SK-N-SH (cell line): ENCODE data around the gene LAMA4. TPM values are rescaled to one million over a fixed set of nuclear protein-coding genes. Genes with fewer than 3 reads are reported as not detected.

Experiments used
- CTCF ChIA-PET: fragments of 300-600, 350-600 bp; formaldehyde crosslinking; extraction: SDS; loops from one replicate; lab custom pipeline; 2021; lab: Yijun Ruan, JAX
- POLR2A ChIA-PET: fragments of 350-600 bp; sonication (Branson Sonifier 250); formaldehyde crosslinking; extraction: SDS; loops from one replicate; lab custom pipeline; 2020; ENCODE audit warnings: antibody characterized with exemption, inconsistent platforms; lab: Yijun Ruan, JAX
- DNase-seq: peaks from one replicate; pipeline ENCODE4 v3.0.0; 2012
- H2AFZ ChIP-seq: fragments of 200-600 bp; sonication (generic); 2 replicates; pipeline ENCODE4 v1.8.1; 2016; ENCODE audit warnings: antibody characterized with exemption, mild to moderate bottlenecking, low read depth
- H3F3A ChIP-seq: fragments of 200-600 bp; sonication (generic); replicated peaks from 2 replicates; pipeline ENCODE3; 2016; ENCODE audit warnings: antibody characterized with exemption, mild to moderate bottlenecking; ENCODE audit not compliant: insufficient read depth
- H3K27ac ChIP-seq, 2 experiments: fragments of 200-500 bp in 1 of 2; fragments of 200-600 bp in 1 of 2; sonication (Bioruptor generic) in 1 of 2; sonication (generic), shearing (Covaris generic) in 1 of 2; 2 replicates each; pipeline versions ENCODE4 v1.5.1 to v1.6.1; 2014 to 2016; ENCODE audit warnings: low read depth in 2 of 2, inconsistent platforms in 1 of 2, low read length in 1 of 2, mild to moderate bottlenecking in 1 of 2, mixed read lengths in 1 of 2
- H3K27me3 ChIP-seq: fragments of 200-600 bp; sonication (generic), shearing (Covaris generic); 2 replicates; pipeline ENCODE4 v1.6.1; 2016; ENCODE audit warnings: mixed run types; ENCODE audit not compliant: insufficient read depth
- H3K36me3 ChIP-seq, 2 experiments: fragments of 200-500 bp in 1 of 2; fragments of 200-600 bp in 1 of 2; sonication (Bioruptor generic) in 1 of 2; sonication (generic) in 1 of 2; replicated peaks in 1 of 2; 2 replicates each; pipeline versions ENCODE3 to v1.5.1; 2014 to 2016; ENCODE audit warnings: low read length in 1 of 2, mild to moderate bottlenecking in 1 of 2; ENCODE audit not compliant: insufficient read depth in 2 of 2, control insufficient read depth in 1 of 2
- H3K4me1 ChIP-seq, 2 experiments: fragments of 200-500 bp in 1 of 2; fragments of 200-600 bp in 1 of 2; sonication (Bioruptor generic) in 1 of 2; sonication (generic), shearing (Covaris generic) in 1 of 2; 2 replicates each; pipeline versions ENCODE4 v1.5.1 to v1.6.1; 2014 to 2016; ENCODE audit warnings: low read depth in 1 of 2, low read length in 1 of 2, mixed run types in 1 of 2; ENCODE audit not compliant: insufficient read depth in 2 of 2, control insufficient read depth in 1 of 2
- H3K4me2 ChIP-seq: fragments of 200-600 bp; sonication (generic), shearing (Covaris generic); 2 replicates; pipeline ENCODE4 v1.6.1; 2017; ENCODE audit warnings: mixed run types
- H3K4me3 ChIP-seq, 2 experiments: fragments of 200-500 bp in 1 of 2; fragments of 200-600 bp in 1 of 2; sonication (Bioruptor generic) in 1 of 2; sonication (generic), shearing (Covaris generic) in 1 of 2; 2 replicates each; pipeline versions ENCODE4 v1.5.1 to v1.8.1; 2014 to 2016; ENCODE audit warnings: low read depth in 2 of 2, inconsistent platforms in 1 of 2, low read length in 1 of 2, mild to moderate bottlenecking in 1 of 2, mixed read lengths in 1 of 2, moderate library complexity in 1 of 2
- H3K79me2 ChIP-seq: fragments of 200-600 bp; sonication (generic); 2 replicates; pipeline ENCODE4 v1.8.1; 2017; ENCODE audit warnings: mild to moderate bottlenecking; ENCODE audit not compliant: insufficient read depth
- H3K9ac ChIP-seq: fragments of 200-600 bp; sonication (generic); 2 replicates; pipeline ENCODE4 v1.6.1; 2017; ENCODE audit warnings: mixed run types
- H3K9me2 ChIP-seq: fragments of 200-600 bp; sonication (generic); 2 replicates; pipeline ENCODE4 v1.6.1; 2017; ENCODE audit warnings: mixed run types
- H3K9me3 ChIP-seq: fragments of 200-600 bp; sonication (generic); 2 replicates; pipeline ENCODE4 v1.6.1; 2017; ENCODE audit warnings: mixed run types, mild to moderate bottlenecking, moderate library complexity
- H4K20me1 ChIP-seq: fragments of 200-600 bp; sonication (generic); 2 replicates; pipeline ENCODE4 v1.6.1; 2017; ENCODE audit warnings: mild to moderate bottlenecking, mixed run types; ENCODE audit not compliant: insufficient read depth
- CTCF ChIP-seq: fragments of 200-600 bp; sonication (generic); IDR thresholded peaks from 2 replicates; pipeline ENCODE4 v1.6.1; 2017; ENCODE audit warnings: antibody characterized with exemption, mild to moderate bottlenecking, moderate library complexity
- EP300 ChIP-seq, 2 experiments: IDR thresholded peaks; 2 replicates each; pipeline versions ENCODE4 v1.4.0 to v1.6.1; 2012; ENCODE audit warnings: borderline replicate concordance in 1 of 2, low read depth in 1 of 2, low read length in 1 of 2
- EZH2phosphoT487 ChIP-seq: fragments of 200-600 bp; sonication (generic); IDR thresholded peaks from 2 replicates; pipeline ENCODE4 v1.6.1; 2017; ENCODE audit warnings: low read depth, mixed run types, mild to moderate bottlenecking, antibody characterized with exemption, moderate library complexity, borderline replicate concordance
- FOSL2 ChIP-seq: IDR thresholded peaks from 2 replicates; pipeline ENCODE4 v1.4.0; 2012; ENCODE audit warnings: low read depth, mild to moderate bottlenecking, moderate library complexity, borderline replicate concordance
- FOXM1 ChIP-seq: IDR thresholded peaks from 2 replicates; pipeline ENCODE4 v1.4.0; 2012; ENCODE audit warnings: low read depth, mild to moderate bottlenecking
- GABPA ChIP-seq: IDR thresholded peaks from 2 replicates; pipeline ENCODE4 v1.4.0; 2012; ENCODE audit warnings: low read depth, mild to moderate bottlenecking
- GATA2 ChIP-seq: sonication (generic); formaldehyde crosslinking; IDR thresholded peaks from 2 replicates; pipeline ENCODE4 v1.5.0; 2020; ENCODE audit warnings: mild to moderate bottlenecking, missing genetic modification reagents
- MEF2A ChIP-seq: IDR thresholded peaks from 2 replicates; pipeline ENCODE4 v1.4.0; 2012; ENCODE audit warnings: low read depth, borderline replicate concordance
- PBX3 ChIP-seq: IDR thresholded peaks from 2 replicates; pipeline ENCODE4; 2012
- RCOR1 ChIP-seq: fragments of 150-350 bp; IDR thresholded peaks from 2 replicates; pipeline ENCODE4 v1.6.1; 2017; ENCODE audit warnings: antibody characterized with exemption, low read length
- RFX5 ChIP-seq: IDR thresholded peaks from 2 replicates; pipeline ENCODE4 v1.6.1; 2012; ENCODE audit warnings: mild to moderate bottlenecking, improper control_type of control experiment, low read length
- SIN3A ChIP-seq: IDR thresholded peaks from 2 replicates; pipeline ENCODE4 v1.6.1; 2012; ENCODE audit warnings: low read depth, mild to moderate bottlenecking, low read length, moderate library complexity, borderline replicate concordance
- SMC3 ChIP-seq: IDR thresholded peaks from 2 replicates; pipeline ENCODE4 v1.6.1; 2012; ENCODE audit warnings: low read depth, low read length, improper control_type of control experiment
- TCF12 ChIP-seq: IDR thresholded peaks from 2 replicates; pipeline ENCODE4 v1.4.0; 2012
- USF2 ChIP-seq: fragments of 150-350 bp; IDR thresholded peaks from 2 replicates; pipeline ENCODE4 v1.6.1; 2017; ENCODE audit warnings: antibody characterized with exemption, low read length, low read depth, borderline replicate concordance
- WGBS: methylation state at CpG from one replicate; pipeline ENCODE4 v1.1.6; 2017; ENCODE audit warnings: low lambda C conversion rate; 5-methylcytosine and 5-hydroxymethylcytosine counted together
- polyA plus RNA-seq, 3 experiments: library from polyadenylated mRNA; depleted of rRNA; stranded (reverse); fragments of >200 nt; gene quantifications; 2 replicates each; pipeline ENCODE4 v1.2.3, GENCODE V29; 2012
- TF ChIP-seq, protein P1 (sequence below): IDR thresholded peaks from 2 replicates; pipeline ENCODE4 v1.4.0; 2012; ENCODE audit warnings: low read depth

LAMA4 gene
- polyA plus RNA-seq, 1 of the 3 experiments (the other 2 are of a cell fraction): 9.4 TPM

- no peak for TF ChIP-seq USF2
- peak; percentile 85 for TF ChIP-seq TCF12
- 0 out of 2 replicates have a peak, but pooled peaks have one; percentile 24 for TF ChIP-seq RCOR1
- TF ChIP-seq, all 33 proteins: peak for 13
These were observed 37.5 kb downstream of the LAMA4 start (continued) for GRCh38 chr6:112216662-112217551.

- H3K4me1 ChIP-seq: peaks cover 18 to 21% of the 10 kb centered on the region in 2 experiments; a peak in 3 of 4 replicates
- 0 out of 2 replicates have a peak overlapping the region, but pooled peaks have one; percentile 31 for H3K4me2 ChIP-seq
- TF ChIP-seq RFX5: no peak
- TF ChIP-seq FOXM1: no peak
- no peak for TF ChIP-seq EZH2phosphoT487
- TF ChIP-seq, all 33 proteins: peak for 0
- H3K9me2 ChIP-seq: no peaks in the 10 kb centered on the region
- peaks cover 0 to 2% of the 10 kb centered on the region in 2 experiments for H3K36me3 ChIP-seq
- H3K4me3 ChIP-seq: no peak overlapping the region
- H4K20me1 ChIP-seq: no peaks in the 10 kb centered on the region
- H3K27ac ChIP-seq: peak overlapping the region; percentile 87 to 90
- no peaks in the 10 kb centered on the region for H3K9me3 ChIP-seq
- H3K27me3 ChIP-seq: no peaks in the 10 kb centered on the region
- WGBS: 86% methylated on average over 7 of the region's 7 CpGs
- ChIA-PET CTCF (interaction anchor here (0.8 kb wide), 1 partner anchor 16 kb away, joined by 3 read pairs; no protein-coding TSS in a partner anchor), POLR2A (no interaction called here)
- H3K79me2 ChIP-seq: no peaks in the 10 kb centered on the region
- no peak overlapping the region; the same call in 1 of the 2 replicates for H3K9ac ChIP-seq
- DNase-seq: no peak
- peaks cover 14% of the 10 kb centered on the region for H3F3A ChIP-seq
- no peak overlapping the region for H2AFZ ChIP-seq
These were observed 38.7 kb downstream of the LAMA4 start for GRCh38 chr6:112215488-112216284.

DNA sequence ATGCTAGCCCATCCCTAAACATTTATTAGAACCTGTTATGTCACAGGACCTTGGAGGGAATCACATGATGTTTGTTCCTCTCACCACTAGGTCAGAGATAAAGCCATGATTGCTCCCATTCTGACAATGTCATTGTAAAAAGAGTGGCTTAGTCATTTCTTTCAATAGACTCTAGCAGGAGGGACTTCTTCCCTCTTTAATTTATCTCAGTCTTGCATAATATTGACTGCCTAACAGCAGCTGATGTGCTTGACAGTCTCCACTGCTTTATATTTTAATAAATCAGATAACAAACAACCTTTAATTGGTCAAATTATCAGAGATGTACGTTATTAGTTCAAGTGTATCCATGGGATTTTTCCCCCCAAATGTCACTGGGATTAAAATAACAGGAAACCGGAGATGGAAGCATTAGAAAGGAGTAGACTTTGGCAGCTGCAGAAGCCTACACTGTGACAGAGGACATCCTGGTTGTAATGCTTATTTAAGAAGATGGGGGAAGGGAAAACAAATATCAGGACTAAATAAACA lies 39.6 kb downstream of the LAMA4 start:
- no peak overlapping the region for H2AFZ ChIP-seq
- DNase-seq: no peak
- POLR2A ChIA-PET: no interaction called here
- H3K9ac ChIP-seq: no peak overlapping the region
- H3K9me2 ChIP-seq: no peaks in the 10 kb centered on the region
- H3K79me2 ChIP-seq: no peaks in the 10 kb centered on the region
- 71% methylated on average over 2 of the region's 2 CpGs for WGBS
- no peaks in the 10 kb centered on the region for H3K9me3 ChIP-seq
- H3F3A ChIP-seq: peaks cover 14% of the 10 kb centered on the region
- H3K4me1 ChIP-seq: peaks cover 18 to 21% of the 10 kb centered on the region in 2 experiments; a peak in 3 of 4 replicates
- H3K27me3 ChIP-seq: no peaks in the 10 kb centered on the region
- CTCF ChIA-PET: no interaction called here
- no peaks in the 10 kb centered on the region for H4K20me1 ChIP-seq
- peaks cover 0 to 2% of the 10 kb centered on the region in 2 experiments for H3K36me3 ChIP-seq
- no peak overlapping the region for H3K4me3 ChIP-seq
- no peak overlapping the region for H3K4me2 ChIP-seq
- H3K27ac ChIP-seq: peak overlapping the region in 1 of 2 experiments; percentile 3; a peak in 1 of 4 replicates
- TF ChIP-seq GATA2 (CRISPR knock-in tag) (no peak), TCF12 (no peak), SIN3A (no peak), PBX3 (no peak), EP300 (IDR thresholded peaks at IDR 0.05; ENCODE audit: borderline replicate concordance in 1 of 2, low read depth in 1 of 2, low read length in 1 of 2) (no peak), GABPA (no peak), RFX5 (no peak), CTCF (no peak), SMC3 (no peak), FOSL2 (no peak), MEF2A (no peak)
- TF ChIP-seq, protein P1, sequence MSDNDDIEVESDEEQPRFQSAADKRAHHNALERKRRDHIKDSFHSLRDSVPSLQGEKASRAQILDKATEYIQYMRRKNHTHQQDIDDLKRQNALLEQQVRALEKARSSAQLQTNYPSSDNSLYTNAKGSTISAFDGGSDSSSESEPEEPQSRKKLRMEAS: no peak
